HG03196 (cell line): ENCODE data around the gene ZNF429.
A peak's percentile ranks its signal among the peaks of the same experiment; 100 is the strongest.
"Not testable (repeated sequence)": the region's sequence is repeated elsewhere in the genome, so short reads cannot be mapped to it uniquely, and the experiment has no call there.

Experiments used
- ATAC-seq: cut with Tn5 transposase; IDR thresholded peaks from one replicate; pipeline ENCODE4 v1.9.1; 2021; ENCODE audit not compliant: unreplicated experiment

The ZNF429 gene

DNA sequence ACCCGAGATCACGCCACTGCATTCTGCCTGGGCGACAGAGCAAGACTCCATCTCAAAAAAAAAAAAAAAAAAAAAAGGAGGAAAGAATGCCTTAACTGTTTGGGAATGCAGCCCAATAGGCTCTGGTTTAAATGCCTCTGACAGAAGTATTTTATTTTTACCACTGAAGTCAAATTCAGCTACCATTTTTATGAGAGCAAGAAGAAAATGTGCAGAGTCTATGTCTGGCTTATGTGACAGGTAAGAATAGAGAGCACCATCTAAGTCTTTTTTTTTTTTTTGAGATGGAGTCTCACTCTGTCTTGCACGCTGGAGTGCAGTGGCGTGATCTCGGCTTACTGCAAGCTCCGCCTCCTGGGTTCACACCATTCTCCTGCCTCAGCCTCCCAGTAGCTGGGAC is 7.2 kb downstream of the ZNF429 start:
- ATAC-seq = not testable (repeated sequence)

DNA sequence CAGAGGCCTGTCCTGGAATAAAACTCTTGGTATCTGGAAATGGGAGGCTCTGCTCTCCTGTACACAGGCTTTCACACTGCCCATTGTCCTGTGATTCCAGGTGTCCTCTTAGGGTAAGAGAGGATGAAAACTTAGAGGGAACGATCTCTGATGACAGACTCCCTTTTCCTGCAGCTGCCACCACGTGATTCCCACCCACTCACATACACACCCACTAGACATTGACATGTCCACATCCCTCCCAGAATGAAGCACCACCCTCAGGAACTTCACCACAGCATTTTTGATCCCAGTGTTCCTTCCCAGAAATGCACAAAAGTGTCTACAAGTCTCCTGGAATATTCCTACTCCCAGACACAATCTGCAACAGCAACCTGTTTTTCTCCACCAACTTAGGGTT is 8.2 kb downstream of the ZNF429 start:
- ATAC-seq = no peak

DNA sequence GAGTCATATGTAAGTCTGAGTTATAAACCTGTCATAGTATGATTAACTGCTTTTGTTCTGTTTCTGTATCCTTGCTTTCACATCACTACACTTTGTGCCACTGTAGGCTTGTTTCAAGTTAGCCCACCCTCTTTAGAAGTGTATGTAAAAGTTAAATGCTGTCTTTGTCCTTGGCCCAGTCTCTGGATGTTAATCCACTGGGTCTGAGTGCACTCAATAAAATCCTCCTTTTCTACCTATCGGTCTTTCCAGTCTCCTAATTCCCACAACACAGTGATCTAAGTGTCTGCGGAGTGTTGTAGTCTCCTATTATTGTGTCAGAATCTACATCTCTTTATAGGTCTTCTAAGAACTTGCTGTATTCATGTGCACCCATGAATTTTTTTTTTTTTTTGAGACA is 14.1 kb downstream of the ZNF429 start:
- no peak for ATAC-seq

DNA sequence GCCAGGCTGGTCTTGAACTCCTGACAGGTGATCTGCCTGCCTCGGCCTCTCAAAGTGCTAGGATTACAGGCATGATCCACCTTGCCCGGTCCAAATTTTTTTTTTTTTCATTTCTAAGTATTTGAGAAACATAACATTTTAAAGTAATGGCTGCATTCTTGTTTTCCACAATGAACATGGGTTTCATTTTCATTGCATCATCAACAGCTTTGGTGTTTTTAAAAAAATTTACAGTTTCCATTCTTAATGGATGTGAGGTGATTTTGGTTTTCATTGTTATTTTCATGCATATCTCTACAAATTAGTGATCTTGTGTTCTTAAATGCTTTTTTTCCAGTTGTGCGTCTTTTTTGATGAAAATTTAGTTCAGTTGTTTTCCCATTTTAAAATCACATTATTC is 27.5 kb downstream of the ZNF429 start:
- ATAC-seq = no peak

DNA sequence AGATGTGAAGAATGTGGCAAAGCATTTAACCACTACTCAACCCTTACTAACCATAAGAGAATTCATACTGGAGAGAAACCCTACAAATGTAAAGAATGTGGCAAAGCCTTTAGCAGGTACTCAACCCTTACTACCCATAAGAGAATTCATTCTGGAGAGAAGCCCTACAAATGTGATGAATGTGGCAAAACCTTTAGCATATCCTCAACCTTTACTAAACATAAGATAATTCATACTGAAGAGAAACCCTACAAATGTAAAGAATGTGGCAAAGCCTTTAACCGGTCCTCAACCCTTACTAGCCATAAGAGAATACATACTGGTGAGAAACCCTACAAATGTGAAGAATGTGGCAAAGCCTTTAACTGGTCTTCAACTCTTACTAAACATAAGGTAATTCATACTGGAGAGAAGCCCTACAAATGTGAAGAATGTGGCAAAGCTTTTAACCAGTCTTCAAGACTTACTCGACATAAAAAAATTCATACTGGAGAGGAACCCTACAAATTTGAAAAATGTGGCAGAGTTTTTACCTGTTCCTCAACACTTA is 31.4 kb downstream of the ZNF429 start:
- ATAC-seq = not testable (repeated sequence)

DNA sequence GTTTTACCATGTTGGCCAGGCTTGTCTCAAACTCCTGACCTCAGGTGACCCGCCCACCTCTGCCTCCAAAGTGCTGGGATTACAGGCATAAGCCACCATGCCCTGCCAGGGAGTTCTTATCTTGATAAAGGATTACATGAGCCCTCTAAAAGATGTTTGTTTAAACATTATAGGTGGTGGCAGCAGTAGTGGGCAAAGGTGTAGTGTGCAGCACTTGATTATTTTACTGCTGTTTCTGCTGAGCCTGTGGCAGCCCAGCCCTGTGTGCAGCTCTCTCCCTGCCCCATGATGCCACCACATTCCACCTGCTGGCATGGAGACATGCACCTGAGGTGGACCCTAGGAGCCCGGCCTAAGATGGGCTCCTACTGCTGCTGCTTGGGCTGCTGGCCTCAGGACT is 54.0 kb downstream of the ZNF429 start:
- no peak for ATAC-seq

DNA sequence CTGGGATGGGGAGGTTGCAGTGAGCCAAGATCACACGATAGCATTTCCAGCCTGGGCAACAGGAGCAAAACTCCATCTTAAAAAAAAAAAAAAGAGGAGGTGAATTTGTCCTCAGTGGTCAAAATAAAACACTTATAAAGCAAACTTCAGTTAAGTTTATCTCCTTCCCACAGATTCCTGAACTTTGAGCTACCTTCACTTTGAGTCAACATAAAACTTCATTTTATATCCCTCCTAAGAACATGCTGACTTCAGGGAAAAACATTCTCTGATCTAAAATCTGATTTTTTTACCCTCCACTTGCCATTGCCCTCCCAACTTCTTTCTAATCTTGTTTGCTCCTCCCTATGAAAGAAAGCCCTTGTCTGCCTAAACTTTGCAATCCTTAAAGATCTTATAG is 59.0 kb downstream of the ZNF429 start:
- no peak for ATAC-seq

DNA sequence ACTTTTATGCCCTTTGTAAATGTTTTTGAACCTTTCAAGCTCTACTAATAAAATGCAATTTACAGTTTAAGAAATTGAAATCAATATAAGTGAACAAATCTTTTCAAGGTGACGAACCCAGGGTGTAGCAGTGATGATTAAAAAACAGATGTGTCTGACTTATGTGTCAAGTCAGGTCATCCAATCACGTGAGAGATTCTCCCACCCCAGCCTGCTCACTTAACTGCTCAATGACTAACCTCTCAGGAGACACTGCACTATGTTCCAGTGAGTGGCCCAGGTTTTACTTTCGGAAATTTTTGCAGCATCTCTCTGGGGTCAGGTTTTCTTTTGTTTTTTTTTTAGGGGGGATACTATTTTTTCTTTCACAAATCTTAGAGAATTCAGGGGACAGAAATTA is 60.7 kb downstream of the ZNF429 start:
- ATAC-seq = no peak

DNA sequence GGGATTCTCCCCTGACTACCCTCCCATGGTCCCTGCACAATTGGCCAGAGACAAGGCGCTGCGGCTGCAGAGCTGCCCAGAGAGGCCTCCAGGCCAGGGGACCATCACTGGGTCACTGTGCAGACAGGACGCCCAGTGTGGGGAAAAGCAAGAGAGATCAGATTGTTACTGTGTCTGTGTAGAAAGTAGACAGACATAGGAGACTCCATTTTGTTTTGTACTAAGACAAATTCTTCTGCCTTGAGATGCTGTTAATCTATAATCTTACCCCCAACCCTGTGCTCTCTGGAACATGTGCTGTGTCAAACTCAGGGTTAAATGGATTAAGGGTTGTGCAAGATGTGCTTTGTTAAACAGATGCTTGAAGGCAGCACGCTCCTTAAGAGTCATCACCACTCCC is 62.4 kb downstream of the ZNF429 start:
- not testable (repeated sequence) for ATAC-seq

DNA sequence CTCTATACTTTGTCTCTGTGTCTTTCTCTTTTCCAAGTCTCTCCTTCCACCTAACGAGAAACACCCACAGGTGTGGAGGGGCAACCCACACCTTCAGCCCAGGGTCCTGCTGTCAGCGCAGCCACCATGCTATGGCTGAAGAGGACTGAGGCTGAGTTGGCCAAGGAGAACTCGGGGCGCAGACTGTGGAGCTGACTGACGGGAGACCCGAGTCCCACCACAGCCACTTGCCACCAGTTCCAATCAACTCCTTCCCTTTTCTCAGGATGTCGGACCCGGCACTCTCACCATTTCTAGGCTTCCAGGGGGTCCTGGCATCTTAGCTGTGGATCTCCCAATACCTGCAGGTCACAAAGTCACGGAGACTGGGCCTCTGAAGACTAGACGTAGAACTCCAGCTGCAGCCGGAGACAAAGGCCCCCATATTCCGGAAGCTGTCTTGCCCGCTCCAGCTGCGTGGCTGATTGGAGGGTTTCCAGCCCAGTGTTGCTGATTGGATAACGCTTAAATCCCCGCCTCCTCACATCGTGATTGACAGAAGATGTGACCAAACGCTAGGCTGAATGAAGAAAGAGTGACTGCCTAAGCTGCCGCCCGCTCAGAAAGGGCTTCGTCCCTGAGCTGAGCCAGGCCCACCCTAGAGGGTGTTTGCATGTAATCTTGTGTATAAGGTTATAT is 63.6 kb downstream of the ZNF429 start:
- peak; percentile 90 for ATAC-seq

DNA sequence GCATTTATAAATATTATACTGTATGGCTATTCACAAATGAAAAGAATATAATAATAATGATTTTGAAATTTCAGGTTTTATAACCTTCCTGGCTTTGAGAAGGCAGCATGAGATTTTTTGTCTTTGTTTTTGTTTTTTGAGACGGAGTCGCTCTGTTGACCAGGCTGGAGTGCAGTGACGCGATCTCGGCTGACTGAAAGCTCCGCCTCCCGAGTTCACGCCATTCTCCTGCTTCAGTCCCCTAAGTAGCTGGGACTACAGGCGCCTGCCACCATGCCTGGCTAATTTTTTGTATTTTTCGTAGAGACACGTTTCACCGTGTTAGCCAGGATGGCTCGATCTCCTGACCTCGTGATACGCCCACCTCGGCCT is 64.1 kb downstream of the ZNF429 start:
- peak; percentile 45 for ATAC-seq

DNA sequence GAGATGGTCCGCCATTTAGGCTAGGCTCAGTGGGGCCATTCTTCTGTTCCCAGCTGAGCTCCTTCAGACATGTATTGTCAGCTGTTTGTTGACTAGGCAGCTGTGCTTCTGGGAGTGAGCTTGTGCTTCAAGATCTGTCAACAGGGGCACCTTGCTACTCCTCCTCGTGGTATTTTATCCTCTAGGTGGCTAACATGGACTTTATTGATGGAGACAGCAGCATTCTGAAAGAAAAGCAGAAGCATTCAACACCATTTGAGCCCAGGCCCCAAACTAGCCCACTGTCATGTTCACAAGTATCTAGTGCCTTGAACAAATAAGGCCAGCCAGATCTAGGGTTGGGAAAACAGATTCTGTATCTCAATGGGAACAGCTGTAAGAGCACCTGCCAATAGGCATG is 65.9 kb downstream of the ZNF429 start:
- no peak for ATAC-seq

DNA sequence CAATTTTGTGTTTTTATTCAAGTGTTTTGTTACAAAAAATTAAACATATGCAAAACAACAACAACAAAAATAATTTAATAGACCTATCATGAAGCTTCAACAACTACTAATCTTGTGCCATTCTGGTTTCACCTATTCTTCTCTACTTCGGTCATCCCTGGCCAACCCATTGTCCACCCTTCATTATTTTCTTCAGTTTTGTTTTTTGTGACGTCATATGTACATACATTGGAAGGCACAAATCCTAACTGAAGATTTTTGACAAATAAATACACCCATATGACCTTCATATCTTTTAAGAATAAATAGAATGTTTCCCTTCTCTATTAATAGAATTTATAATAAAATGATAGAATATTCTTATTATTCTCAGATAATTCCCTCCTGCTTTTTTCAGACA is 69.2 kb downstream of the ZNF429 start:
- no peak for ATAC-seq

DNA sequence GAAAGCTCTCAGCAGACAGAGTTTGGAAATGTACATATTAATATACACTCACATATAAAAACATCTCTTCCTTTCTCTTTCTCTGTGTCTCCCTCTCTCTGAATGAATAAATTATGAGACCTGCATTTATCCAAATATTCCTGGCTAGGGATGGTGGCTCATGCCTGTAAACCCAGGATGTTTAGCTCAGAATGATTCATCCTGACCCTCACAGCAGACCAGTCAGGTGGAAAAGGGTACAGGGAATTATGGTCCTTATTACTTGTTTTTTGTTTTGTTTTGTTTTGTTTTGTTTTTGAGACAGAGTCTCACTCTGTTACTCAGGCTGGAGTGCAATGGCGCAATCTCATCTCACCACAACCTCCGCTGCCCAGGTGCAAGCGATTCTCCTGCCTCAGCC is 71.1 kb downstream of the ZNF429 start:
- no peak for ATAC-seq

DNA sequence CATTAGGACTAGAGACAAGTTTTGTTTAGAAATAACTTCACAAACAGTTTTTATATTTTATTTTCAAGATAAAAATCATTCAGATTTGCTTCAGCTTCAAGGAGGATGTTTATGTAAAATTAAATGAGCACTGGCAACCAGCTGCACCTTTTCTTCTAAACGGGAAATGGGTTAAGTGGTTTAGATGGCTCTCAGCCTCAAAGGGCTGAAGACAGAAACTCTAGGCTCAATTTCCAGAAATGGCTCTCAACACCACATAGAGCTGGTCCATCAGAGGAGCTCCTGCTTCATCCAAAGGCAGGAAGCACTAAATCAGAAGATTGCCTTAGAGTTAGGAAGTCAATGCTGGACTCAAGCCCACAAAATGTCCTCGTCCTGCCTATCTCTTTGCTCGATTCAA is 74.7 kb downstream of the ZNF429 start:
- no peak for ATAC-seq

DNA sequence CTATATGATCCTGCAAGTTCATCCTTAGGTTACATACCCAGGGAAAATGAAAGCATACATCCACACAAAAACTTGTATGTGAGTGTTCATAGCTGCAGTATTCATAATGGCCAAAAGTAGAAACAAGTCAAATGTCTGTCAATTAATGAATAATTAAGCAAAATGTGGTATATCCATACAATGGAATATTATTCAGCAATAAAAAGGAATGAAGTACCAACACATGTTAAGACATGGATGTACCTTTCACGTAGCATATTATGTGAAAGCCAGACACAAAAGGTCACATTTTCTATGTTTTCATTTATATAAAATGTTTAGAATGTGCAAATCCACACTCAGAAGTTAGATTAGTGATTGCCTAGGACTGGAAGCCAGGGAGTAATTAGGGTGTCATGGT is 75.4 kb downstream of the ZNF429 start:
- no peak for ATAC-seq

DNA sequence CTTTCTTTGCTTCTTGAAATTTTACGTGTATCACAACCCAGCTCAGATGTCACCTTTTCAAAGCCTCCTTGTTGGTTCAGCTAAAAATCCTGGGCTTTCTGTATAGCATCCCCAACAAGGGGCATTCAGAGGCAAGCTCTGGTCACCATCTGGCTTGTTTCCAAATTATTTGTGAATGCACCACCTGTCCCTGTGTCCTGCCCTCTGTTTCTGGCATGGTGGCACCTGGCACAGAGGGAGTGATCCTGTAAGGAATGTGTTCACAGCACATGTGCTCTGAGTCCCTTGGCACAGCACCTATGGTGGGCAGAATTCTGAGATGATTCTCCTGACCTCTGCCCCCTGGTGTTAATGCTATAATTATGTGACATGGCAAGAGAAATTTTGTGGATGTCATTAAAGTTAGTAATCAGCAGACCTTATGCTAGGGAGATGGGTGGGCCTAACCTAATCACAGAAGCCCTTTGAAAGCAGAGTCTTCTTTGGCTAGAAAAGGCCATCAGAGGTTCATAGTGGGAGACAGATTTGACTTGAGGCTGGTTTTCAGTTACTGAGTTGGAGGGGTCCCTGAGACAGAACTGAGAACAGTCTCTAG is 76.3 kb downstream of the ZNF429 start:
- ATAC-seq = no peak

DNA sequence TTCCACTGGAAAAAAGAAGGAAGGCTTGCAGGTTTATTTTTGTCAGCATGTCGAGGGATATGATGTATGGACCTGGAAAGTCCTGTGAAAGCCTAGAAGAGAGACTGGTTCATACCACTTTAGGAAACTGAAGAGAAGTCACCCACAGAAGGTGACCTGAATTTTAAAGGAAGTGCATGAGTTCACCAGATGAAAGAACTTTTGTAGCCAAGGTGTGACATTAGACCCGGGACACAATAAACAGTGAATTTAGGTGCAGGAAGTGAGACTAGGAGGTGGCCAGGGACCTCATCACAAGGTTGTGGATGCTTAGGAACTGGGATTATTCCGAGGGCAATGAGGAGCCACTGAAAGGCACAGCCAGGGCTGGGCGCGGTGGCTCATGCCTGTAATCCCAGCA is 79.1 kb downstream of the ZNF429 start:
- no peak for ATAC-seq

DNA sequence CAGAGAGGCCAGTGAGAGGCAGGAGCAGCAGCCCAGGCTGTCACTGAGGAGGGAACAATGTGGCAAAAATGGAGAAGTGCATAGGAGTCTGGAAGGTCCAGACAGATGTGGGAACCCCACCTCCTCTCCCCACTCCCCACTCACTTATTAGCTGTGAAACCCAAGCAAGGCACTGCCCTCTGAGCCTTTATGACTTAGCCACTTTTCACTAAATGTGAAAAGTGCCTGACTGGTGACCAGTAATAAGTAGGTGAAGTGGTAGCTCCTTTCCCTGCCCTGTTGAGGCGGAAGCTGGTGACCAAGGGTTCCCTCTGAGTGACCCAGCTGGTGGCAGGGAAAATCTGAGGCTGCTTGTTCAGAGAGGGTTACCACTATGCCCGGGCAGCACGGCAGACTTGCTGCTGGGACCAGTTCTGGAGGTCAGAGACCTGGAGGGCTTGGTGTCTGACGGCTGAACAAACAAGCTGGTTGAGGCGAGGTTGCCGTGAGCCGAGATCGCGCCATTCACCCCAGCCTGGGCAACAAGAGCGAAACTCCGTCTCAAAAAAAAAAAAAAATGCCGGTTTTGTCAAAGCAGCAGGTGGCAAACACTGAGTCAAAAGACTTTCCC is 80.0 kb downstream of the ZNF429 start:
- no peak for ATAC-seq

DNA sequence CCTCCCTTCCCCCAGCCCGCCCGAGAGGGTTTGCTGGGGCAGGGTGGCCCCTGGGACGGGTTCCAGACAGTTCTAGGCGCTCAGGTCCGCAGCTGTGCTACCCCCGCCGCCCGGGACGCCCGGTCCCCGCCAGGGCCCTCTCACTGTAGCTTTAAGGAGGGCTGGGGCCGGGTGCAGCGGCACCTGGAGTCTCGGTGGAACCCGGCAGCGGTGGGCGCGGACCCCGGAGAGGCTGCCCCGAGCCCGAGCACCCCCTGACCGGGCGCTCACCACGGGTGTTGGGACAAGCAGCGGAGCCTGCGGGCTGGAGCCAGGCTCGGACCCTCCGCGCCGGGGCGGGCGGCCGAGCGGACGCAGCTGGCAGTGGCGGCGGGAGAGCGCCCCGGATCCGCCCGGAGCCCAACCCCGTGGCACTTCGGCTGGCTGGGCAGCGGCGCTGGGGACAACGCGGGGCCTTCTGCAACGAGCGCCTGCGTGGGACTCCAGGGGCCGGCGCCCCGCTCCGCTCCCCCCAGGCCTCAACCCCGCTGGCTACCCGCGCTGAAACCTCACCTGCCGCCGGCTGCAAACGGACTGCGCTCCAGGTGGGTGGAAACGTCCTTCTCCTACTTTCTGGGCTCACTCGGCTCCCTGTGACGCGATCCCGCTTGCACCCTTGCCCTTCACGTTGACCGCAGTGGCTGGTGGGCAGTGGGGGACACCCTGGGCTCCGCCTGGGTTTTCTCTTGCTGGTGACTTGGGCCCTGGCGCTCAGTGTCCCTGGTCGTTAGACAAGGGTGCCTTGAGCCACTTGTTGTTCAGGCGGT is 81.1 kb downstream of the ZNF429 start:
- no peak for ATAC-seq

DNA sequence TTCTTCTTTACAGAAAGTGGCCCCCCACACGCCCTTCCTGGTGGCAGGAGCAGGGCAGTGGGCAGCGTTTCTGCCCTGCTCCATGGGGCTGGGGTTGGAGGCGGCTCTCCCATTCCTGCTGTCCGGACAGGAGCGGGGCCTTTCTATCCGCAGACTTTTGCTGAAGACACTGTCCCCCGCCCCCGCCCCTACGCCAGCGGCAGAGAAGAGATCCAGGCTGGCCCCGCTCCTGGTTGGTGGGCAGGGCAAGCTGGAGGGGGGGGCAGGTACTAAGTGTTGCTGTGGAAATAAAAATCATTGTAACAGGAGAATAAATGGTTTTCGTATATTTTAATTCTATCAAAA is 81.7 kb downstream of the ZNF429 start:
- no peak for ATAC-seq

DNA sequence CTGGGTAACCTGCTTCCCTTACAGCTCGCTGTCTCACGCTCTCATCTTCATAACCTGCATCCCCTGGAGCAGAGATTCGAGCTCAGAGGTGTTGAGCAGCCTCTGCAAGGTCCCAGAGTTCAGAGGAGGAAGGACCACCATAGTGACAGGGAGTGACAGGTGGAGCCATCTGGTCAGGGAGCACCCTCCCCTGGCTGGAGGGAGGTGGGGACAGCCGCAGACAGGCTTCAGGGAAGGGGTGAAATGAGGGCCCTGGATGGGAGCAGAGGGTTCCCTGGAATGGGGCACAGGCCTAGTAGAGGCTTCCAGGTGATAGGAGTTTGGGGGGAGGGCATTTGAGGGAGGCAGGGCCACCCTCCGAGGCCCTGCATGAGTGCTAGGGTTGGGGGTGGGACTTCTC is 82.1 kb downstream of the ZNF429 start:
- ATAC-seq = no peak
